Astrocyte (in vitro differentiated cells and primary cell): ENCODE data around the gene KIF24. TPM values are rescaled to one million over a fixed set of nuclear protein-coding genes. Genes with fewer than 3 reads are reported as not detected.

ENCODE experiments used
- DNase-seq: peaks from one replicate; pipeline ENCODE4 v3.0.0-alpha.2; 2010; ENCODE audit warnings: low read depth
- FAIRE-seq: peaks from 2 replicates; lab custom pipeline; 2011; peaks lifted over from hg19 to GRCh38; lab: Jason Lieb, UNC
- H2AFZ ChIP-seq: 2 replicates; pipeline ENCODE4 v1.6.0; 2012; ENCODE audit warnings: low read depth, low read length, inconsistent platforms
- H3K27ac ChIP-seq: 2 replicates; pipeline ENCODE4 v1.5.1; 2011; ENCODE audit warnings: low read depth, low read length, inconsistent platforms
- H3K27me3 ChIP-seq: 2 replicates; pipeline ENCODE4 v1.6.0; 2011; ENCODE audit warnings: low read length, inconsistent platforms; ENCODE audit not compliant: insufficient read depth
- H3K36me3 ChIP-seq: 2 replicates; pipeline ENCODE4 v1.5.1; 2011; ENCODE audit warnings: low read length, inconsistent platforms; ENCODE audit not compliant: insufficient read depth
- H3K4me1 ChIP-seq: 2 replicates; pipeline ENCODE4 v1.5.1; 2011; ENCODE audit warnings: low read length, inconsistent platforms; ENCODE audit not compliant: insufficient read depth
- H3K4me2 ChIP-seq: 2 replicates; pipeline ENCODE4 v1.6.0; 2012; ENCODE audit warnings: low read length, inconsistent platforms
- H3K4me3 ChIP-seq: 2 replicates; pipeline ENCODE4 v1.5.1; 2011; ENCODE audit warnings: low read depth, mild to moderate bottlenecking, low read length, inconsistent platforms; ENCODE audit not compliant: insufficient read depth
- H3K79me2 ChIP-seq: 2 replicates; pipeline ENCODE4 v1.6.0; 2012; ENCODE audit warnings: mild to moderate bottlenecking, low read length, inconsistent platforms; ENCODE audit not compliant: insufficient read depth
- H3K9ac ChIP-seq: 2 replicates; pipeline ENCODE4 v1.6.0; 2012; ENCODE audit warnings: mild to moderate bottlenecking, low read length, inconsistent platforms
- H3K9me3 ChIP-seq: 2 replicates; pipeline ENCODE4 v1.5.1; 2012; ENCODE audit warnings: low read depth, mild to moderate bottlenecking, low read length, inconsistent platforms; ENCODE audit not compliant: insufficient read depth
- H4K20me1 ChIP-seq: 2 replicates; pipeline ENCODE4 v1.6.0; 2012; ENCODE audit warnings: low read length, inconsistent platforms; ENCODE audit not compliant: insufficient read depth
- H3K27ac Mint-ChIP-seq: one replicate; pipeline ENCODE4 v1.8.0; 2021; ENCODE audit warnings: mild to moderate bottlenecking, mixed read lengths; ENCODE audit not compliant: unreplicated experiment
- H3K27me3 Mint-ChIP-seq: one replicate; pipeline ENCODE4 v1.8.0; 2021; ENCODE audit warnings: low read depth, mixed read lengths; ENCODE audit not compliant: unreplicated experiment
- H3K36me3 Mint-ChIP-seq: one replicate; pipeline ENCODE4 v1.8.0; 2021; ENCODE audit warnings: low read depth, mixed read lengths; ENCODE audit not compliant: unreplicated experiment
- H3K4me1 Mint-ChIP-seq: one replicate; pipeline ENCODE4 v1.8.0; 2021; ENCODE audit warnings: low read depth, mixed read lengths; ENCODE audit not compliant: unreplicated experiment
- H3K4me3 Mint-ChIP-seq: one replicate; pipeline ENCODE4 v1.8.0; 2021; ENCODE audit warnings: mild to moderate bottlenecking, moderate library complexity, mixed read lengths; ENCODE audit not compliant: unreplicated experiment
- H3K9me3 Mint-ChIP-seq: one replicate; pipeline ENCODE4 v1.8.0; 2021; ENCODE audit warnings: mild to moderate bottlenecking, mixed read lengths; ENCODE audit not compliant: unreplicated experiment
- CTCF ChIP-seq: IDR thresholded peaks from 2 replicates; pipeline ENCODE4 v1.5.1; 2011; ENCODE audit warnings: low read depth, mild to moderate bottlenecking, inconsistent platforms, low read length, moderate library complexity; ENCODE audit not compliant: insufficient read depth
- EZH2 ChIP-seq: IDR thresholded peaks from 2 replicates; pipeline ENCODE4 v1.6.1; 2012; ENCODE audit warnings: mild to moderate bottlenecking, low read length, inconsistent platforms; ENCODE audit not compliant: insufficient read depth
- total RNA-seq: library from RNA; stranded (reverse); gene quantifications from 2 replicates; pipeline ENCODE4 v1.2.1, GENCODE V29; 2021

The KIF24 gene
- total RNA-seq, 1 donor from 2014 or later = 0.86 TPM

GRCh38 chr9:34321451-34321850 is 7.6 kb downstream of the KIF24 start:
- Mint-ChIP-seq H3K36me3 (peaks cover 4% of the 10 kb centered on the region), H3K4me1 (no peaks in the 10 kb centered on the region), H3K9me3 (peaks cover 2% of the 10 kb centered on the region), H3K27me3 (no peaks in the 10 kb centered on the region), H3K27ac (no peak overlapping the region), H3K4me3 (no peak overlapping the region)
- Histone ChIP-seq H3K4me3 (no peak overlapping the region), H3K79me2 (peaks cover 11% of the 10 kb centered on the region), H3K27ac (no peak overlapping the region), H3K9me3 (no peaks in the 10 kb centered on the region), H3K4me2 (no peak overlapping the region), H3K9ac (no peak overlapping the region), H3K36me3 (no peaks in the 10 kb centered on the region), H4K20me1 (no peaks in the 10 kb centered on the region), H3K27me3 (no peaks in the 10 kb centered on the region), H2AFZ (no peak overlapping the region), H3K4me1 (no peaks in the 10 kb centered on the region)
- no peak for DNase-seq
- TF ChIP-seq EZH2 (no peak), CTCF (no peak)
- no peak for FAIRE-seq

- H3K4me2 ChIP-seq = no peak overlapping the region
- DNase-seq = no peak
- Mint-ChIP-seq H3K4me1 (no peaks in the 10 kb centered on the region), H3K4me3 (no peak overlapping the region), H3K36me3 (peaks cover 4% of the 10 kb centered on the region), H3K9me3 (peaks cover 2% of the 10 kb centered on the region), H3K27ac (no peak overlapping the region), H3K27me3 (no peaks in the 10 kb centered on the region)
- H3K4me3 ChIP-seq = no peak overlapping the region
- H3K27ac ChIP-seq = no peak overlapping the region
- no peak overlapping the region for H3K9ac ChIP-seq
- no peaks in the 10 kb centered on the region for H3K36me3 ChIP-seq
- no peak for FAIRE-seq
- no peak for TF ChIP-seq EZH2
- TF ChIP-seq CTCF = no peak
- H3K4me1 ChIP-seq = no peaks in the 10 kb centered on the region
- H3K27me3 ChIP-seq = no peaks in the 10 kb centered on the region
- H3K79me2 ChIP-seq = peaks cover 3% of the 10 kb centered on the region
- H2AFZ ChIP-seq = no peak overlapping the region
- H3K9me3 ChIP-seq = no peaks in the 10 kb centered on the region
- H4K20me1 ChIP-seq = no peaks in the 10 kb centered on the region
These were observed 10.8 kb downstream of the KIF24 start for GRCh38 chr9:34318163-34318790.

- Histone ChIP-seq H3K27ac (no peak overlapping the region), H3K9me3 (no peaks in the 10 kb centered on the region), H3K4me3 (no peak overlapping the region), H3K79me2 (peaks cover 3% of the 10 kb centered on the region), H3K4me1 (no peaks in the 10 kb centered on the region), H4K20me1 (no peaks in the 10 kb centered on the region), H2AFZ (no peak overlapping the region), H3K27me3 (no peaks in the 10 kb centered on the region), H3K36me3 (no peaks in the 10 kb centered on the region), H3K9ac (no peak overlapping the region), H3K4me2 (no peak overlapping the region)
- Mint-ChIP-seq H3K4me3 (no peak overlapping the region), H3K27me3 (no peaks in the 10 kb centered on the region), H3K4me1 (no peaks in the 10 kb centered on the region), H3K27ac (no peak overlapping the region), H3K36me3 (peaks cover 4% of the 10 kb centered on the region), H3K9me3 (peaks cover 2% of the 10 kb centered on the region)
- TF ChIP-seq CTCF = no peak
- no peak for TF ChIP-seq EZH2
- no peak for FAIRE-seq
- no peak for DNase-seq
These were observed 11.6 kb downstream of the KIF24 start for GRCh38 chr9:34317436-34317835.
